ENCODE results near the gene TMEM72. TPM values are rescaled to one million over a fixed set of nuclear protein-coding genes. Genes with fewer than 3 reads are reported as not detected.

TMEM72 gene
- polyA plus RNA-seq, 1 donor from 2014 or later: 1.4 TPM

DNA sequence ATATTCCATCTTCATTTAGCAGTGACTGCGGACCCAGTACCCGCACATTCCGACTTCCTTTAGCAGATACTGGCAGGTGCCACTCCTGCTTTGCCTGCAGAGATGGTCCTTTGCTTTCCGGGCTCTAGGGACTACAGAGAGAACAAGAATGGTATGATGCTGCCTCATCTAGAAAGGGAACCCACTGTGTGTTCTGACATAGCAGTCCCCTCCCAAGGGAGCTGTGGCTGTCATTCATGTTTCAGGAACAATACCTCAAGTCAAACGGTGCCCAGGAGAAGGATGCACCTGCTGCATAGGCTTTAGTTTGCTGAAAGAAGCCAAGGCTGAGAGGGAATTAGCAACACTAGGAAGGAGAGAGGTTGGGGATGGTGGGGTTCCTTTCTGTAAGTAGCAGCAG is 15.9 kb upstream of the TMEM72 start:
- H3F3A ChIP-seq (ENCODE audit: insufficient read depth, low read length, poor library complexity, severe bottlenecking): no peaks in the 10 kb centered on the region
- H3K27me3 ChIP-seq (ENCODE audit: insufficient read depth, low read depth, low read length): no peaks in the 10 kb centered on the region
- no peak overlapping the region for H3K4me2 ChIP-seq (ENCODE audit: low read length)
- H3K27ac ChIP-seq (ENCODE audit: low read length): no peak overlapping the region
- TF ChIP-seq POLR2AphosphoS5 (IDR thresholded peaks at IDR 0.05): no peak
- H2AFZ ChIP-seq (ENCODE audit: low read depth, low read length): no peak overlapping the region
- H3K79me2 ChIP-seq (replicated peaks; ENCODE audit: insufficient read depth, low read length): no peaks in the 10 kb centered on the region
- H3K9me2 ChIP-seq (ENCODE audit: insufficient read depth, low read length): no peaks in the 10 kb centered on the region
- no peaks in the 10 kb centered on the region for H4K20me1 ChIP-seq (ENCODE audit: insufficient read depth)
- no peak overlapping the region for H3K4me3 ChIP-seq (ENCODE audit: low read length)
- no peaks in the 10 kb centered on the region for H3K9me3 ChIP-seq (ENCODE audit: low read length)
- no peaks in the 10 kb centered on the region for H3K36me3 ChIP-seq (ENCODE audit: insufficient read depth, low read length)
- no peak overlapping the region for H3K9ac ChIP-seq (ENCODE audit: low read length)

DNA sequence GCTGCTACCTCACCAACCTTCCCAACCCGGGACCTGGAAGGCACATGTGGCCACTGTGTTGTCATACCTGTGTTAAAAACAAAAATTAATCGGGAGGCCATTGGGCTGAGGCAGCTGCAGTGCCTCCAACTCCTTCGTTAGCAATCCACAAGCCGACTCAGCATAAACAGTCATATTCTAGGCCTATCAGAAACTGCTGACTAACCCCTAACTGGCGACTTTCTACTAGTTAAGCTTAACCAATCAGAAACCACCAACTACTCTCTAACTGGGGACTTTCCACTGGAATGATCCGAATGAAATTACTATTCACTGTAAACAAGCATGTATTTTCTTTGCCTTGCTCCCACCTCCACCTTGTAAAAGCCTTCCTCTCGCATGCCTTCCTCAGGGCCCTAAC is 14.1 kb upstream of the TMEM72 start:
- H3K9ac ChIP-seq (ENCODE audit: low read length): no peak overlapping the region
- H3K4me3 ChIP-seq (ENCODE audit: low read length): no peak overlapping the region
- no peaks in the 10 kb centered on the region for H3K79me2 ChIP-seq (replicated peaks; ENCODE audit: insufficient read depth, low read length)
- TF ChIP-seq, protein P1, sequence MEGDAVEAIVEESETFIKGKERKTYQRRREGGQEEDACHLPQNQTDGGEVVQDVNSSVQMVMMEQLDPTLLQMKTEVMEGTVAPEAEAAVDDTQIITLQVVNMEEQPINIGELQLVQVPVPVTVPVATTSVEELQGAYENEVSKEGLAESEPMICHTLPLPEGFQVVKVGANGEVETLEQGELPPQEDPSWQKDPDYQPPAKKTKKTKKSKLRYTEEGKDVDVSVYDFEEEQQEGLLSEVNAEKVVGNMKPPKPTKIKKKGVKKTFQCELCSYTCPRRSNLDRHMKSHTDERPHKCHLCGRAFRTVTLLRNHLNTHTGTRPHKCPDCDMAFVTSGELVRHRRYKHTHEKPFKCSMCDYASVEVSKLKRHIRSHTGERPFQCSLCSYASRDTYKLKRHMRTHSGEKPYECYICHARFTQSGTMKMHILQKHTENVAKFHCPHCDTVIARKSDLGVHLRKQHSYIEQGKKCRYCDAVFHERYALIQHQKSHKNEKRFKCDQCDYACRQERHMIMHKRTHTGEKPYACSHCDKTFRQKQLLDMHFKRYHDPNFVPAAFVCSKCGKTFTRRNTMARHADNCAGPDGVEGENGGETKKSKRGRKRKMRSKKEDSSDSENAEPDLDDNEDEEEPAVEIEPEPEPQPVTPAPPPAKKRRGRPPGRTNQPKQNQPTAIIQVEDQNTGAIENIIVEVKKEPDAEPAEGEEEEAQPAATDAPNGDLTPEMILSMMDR (IDR thresholded peaks at IDR 0.05; ENCODE audit: poor library complexity, severe bottlenecking): no peak
- no peak for TF ChIP-seq EZH2 (IDR thresholded peaks at IDR 0.05; ENCODE audit: borderline replicate concordance, insufficient read depth, low read length, poor library complexity, severe bottlenecking)
- H4K20me1 ChIP-seq (ENCODE audit: insufficient read depth): no peaks in the 10 kb centered on the region
- H3K9me3 ChIP-seq (ENCODE audit: low read length): no peaks in the 10 kb centered on the region
- H2AFZ ChIP-seq (ENCODE audit: low read depth, low read length): no peak overlapping the region
- no peaks in the 10 kb centered on the region for H3F3A ChIP-seq (ENCODE audit: insufficient read depth, low read length, poor library complexity, severe bottlenecking)
- no peaks in the 10 kb centered on the region for H3K36me3 ChIP-seq (ENCODE audit: insufficient read depth, low read length)
- no peaks in the 10 kb centered on the region for H3K9me2 ChIP-seq (ENCODE audit: insufficient read depth, low read length)
- H3K4me2 ChIP-seq (ENCODE audit: low read length): no peak overlapping the region
- H3K27me3 ChIP-seq (ENCODE audit: insufficient read depth, low read depth, low read length): no peaks in the 10 kb centered on the region
- no peak overlapping the region for H3K27ac ChIP-seq (ENCODE audit: low read length)

- no peak overlapping the region for H3K9ac ChIP-seq (ENCODE audit: low read length)
- no peak overlapping the region for H2AFZ ChIP-seq (ENCODE audit: low read depth, low read length)
- H3K27me3 ChIP-seq (ENCODE audit: insufficient read depth, low read depth, low read length): no peaks in the 10 kb centered on the region
- no peaks in the 10 kb centered on the region for H3F3A ChIP-seq (ENCODE audit: insufficient read depth, low read length, poor library complexity, severe bottlenecking)
- no peaks in the 10 kb centered on the region for H4K20me1 ChIP-seq (ENCODE audit: insufficient read depth)
- H3K27ac ChIP-seq (ENCODE audit: low read length): no peak overlapping the region
- TF ChIP-seq, protein P1 (IDR thresholded peaks at IDR 0.05; ENCODE audit: poor library complexity, severe bottlenecking): no peak
- no peak for TF ChIP-seq EP300 (conservative IDR thresholded peaks at IDR 0.05; ENCODE audit: poor library complexity, severe bottlenecking)
- TF ChIP-seq RAD21 (conservative IDR thresholded peaks at IDR 0.05): no peak
- TF ChIP-seq POLR2AphosphoS5 (IDR thresholded peaks at IDR 0.05): no peak
- no peak for TF ChIP-seq EZH2 (IDR thresholded peaks at IDR 0.05; ENCODE audit: borderline replicate concordance, insufficient read depth, low read length, poor library complexity, severe bottlenecking)
- TF ChIP-seq, protein P2, sequence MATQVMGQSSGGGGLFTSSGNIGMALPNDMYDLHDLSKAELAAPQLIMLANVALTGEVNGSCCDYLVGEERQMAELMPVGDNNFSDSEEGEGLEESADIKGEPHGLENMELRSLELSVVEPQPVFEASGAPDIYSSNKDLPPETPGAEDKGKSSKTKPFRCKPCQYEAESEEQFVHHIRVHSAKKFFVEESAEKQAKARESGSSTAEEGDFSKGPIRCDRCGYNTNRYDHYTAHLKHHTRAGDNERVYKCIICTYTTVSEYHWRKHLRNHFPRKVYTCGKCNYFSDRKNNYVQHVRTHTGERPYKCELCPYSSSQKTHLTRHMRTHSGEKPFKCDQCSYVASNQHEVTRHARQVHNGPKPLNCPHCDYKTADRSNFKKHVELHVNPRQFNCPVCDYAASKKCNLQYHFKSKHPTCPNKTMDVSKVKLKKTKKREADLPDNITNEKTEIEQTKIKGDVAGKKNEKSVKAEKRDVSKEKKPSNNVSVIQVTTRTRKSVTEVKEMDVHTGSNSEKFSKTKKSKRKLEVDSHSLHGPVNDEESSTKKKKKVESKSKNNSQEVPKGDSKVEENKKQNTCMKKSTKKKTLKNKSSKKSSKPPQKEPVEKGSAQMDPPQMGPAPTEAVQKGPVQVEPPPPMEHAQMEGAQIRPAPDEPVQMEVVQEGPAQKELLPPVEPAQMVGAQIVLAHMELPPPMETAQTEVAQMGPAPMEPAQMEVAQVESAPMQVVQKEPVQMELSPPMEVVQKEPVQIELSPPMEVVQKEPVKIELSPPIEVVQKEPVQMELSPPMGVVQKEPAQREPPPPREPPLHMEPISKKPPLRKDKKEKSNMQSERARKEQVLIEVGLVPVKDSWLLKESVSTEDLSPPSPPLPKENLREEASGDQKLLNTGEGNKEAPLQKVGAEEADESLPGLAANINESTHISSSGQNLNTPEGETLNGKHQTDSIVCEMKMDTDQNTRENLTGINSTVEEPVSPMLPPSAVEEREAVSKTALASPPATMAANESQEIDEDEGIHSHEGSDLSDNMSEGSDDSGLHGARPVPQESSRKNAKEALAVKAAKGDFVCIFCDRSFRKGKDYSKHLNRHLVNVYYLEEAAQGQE (IDR thresholded peaks at IDR 0.05; ENCODE audit: borderline replicate concordance): no peak
- H3K9me2 ChIP-seq (ENCODE audit: insufficient read depth, low read length): no peaks in the 10 kb centered on the region
- no peaks in the 10 kb centered on the region for H3K36me3 ChIP-seq (ENCODE audit: insufficient read depth, low read length)
- no peak overlapping the region for H3K4me3 ChIP-seq (ENCODE audit: low read length)
- no peak overlapping the region for H3K4me2 ChIP-seq (ENCODE audit: low read length)
- H3K9me3 ChIP-seq (ENCODE audit: low read length): no peaks in the 10 kb centered on the region
- no peaks in the 10 kb centered on the region for H3K79me2 ChIP-seq (replicated peaks; ENCODE audit: insufficient read depth, low read length)
Measured at GRCh38 chr10:44898665-44899064, 12.5 kb upstream of the TMEM72 start.

Data from neural cell (in vitro differentiated cells).